Right renal cortex interstitium (tissue), 3 donors: Measurements from ENCODE around the gene S100A13. TPM values are rescaled to one million over a fixed set of nuclear protein-coding genes. Genes with fewer than 3 reads are reported as not detected.
"Not testable (repeated sequence)": the region's sequence is repeated elsewhere in the genome, so short reads cannot be mapped to it uniquely, and the experiment has no call there.

Source experiments
- DNase-seq, 3 donors: peaks; one replicate each; pipeline ENCODE4 v3.0.0-alpha.2; 2013; ENCODE audit warnings: low read depth in 3 of 3, low spot score in 2 of 3
- polyA plus RNA-seq, 3 donors: library from polyadenylated mRNA; unstranded; fragments of 120-200 nt; gene quantifications; one replicate each; pipeline ENCODE4 v1.2.1, GENCODE V29; 2013; ENCODE audit not compliant: insufficient read length in 3 of 3

Gene S100A13
- polyA plus RNA-seq, 3 donors = 155 to 174 (median 166) TPM

DNA sequence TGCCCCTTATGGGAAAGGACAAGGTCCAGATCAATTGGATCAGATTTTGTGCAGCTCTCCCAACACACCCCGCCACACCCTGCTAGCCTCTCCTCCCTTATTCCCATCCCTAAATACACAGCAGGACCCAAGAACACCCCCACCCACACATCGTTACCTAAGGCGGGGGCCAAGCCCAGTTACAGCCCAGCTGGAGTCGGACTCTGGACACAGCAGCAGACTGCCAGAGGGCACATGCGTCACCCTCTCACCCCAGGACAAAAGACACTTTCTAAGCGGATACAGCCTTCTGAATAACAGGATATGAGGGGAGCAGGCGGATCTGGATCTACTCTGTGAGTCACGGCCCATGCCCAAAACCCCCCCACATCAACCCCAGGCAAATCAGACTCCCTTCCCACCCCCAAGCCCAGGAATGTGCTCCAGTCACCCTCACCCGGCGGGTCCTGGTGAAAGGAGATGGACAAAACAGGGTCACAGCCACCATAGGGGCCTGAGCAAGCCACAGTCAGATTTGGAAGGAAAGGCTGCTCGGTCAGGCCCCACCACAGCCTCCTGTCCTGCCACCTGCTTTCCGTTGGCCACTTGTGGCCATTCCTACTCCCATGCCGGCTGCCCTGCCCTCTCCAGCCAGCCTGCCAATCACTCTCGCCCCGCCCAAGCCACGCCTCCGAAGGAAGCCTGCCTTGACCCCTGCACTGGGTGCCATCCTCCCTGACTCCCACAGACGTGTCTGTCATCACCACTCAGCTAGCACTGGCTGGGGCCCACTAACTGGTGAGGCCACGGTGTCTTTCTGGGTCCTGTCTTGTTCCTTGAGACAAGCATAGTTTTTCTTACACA is 18.3 kb downstream of the S100A13 start:
- no peak for DNase-seq

DNA sequence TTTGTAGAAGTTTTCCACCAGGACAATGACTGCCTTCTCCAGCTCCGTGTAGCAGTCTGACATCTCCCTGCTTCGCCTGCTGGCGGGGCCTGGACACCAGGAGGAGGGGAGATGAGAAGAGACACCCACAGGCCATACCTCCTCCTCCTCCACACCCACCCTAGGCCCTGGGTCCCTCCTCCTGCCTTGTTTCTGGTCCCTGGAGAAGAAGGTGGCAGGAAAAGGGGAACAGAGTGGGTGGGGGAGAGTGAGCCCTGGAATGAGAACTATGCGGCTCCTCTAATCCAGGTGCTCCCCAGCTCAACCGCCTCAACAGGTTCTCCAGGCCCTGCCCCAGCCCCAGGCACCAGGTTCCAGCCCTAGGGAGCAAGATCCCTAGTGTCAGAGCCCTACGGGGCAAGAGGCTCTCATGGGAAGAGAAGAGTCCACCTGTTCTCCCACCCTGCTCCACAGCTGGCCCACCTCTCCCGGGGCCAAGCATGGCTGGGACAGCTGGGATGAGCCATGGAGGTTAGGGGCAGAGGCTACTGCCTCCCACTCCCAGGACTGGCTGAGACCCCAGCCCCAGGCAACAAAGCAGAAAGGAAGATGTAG is 19.1 kb downstream of the S100A13 start:
- DNase-seq = no peak

DNA sequence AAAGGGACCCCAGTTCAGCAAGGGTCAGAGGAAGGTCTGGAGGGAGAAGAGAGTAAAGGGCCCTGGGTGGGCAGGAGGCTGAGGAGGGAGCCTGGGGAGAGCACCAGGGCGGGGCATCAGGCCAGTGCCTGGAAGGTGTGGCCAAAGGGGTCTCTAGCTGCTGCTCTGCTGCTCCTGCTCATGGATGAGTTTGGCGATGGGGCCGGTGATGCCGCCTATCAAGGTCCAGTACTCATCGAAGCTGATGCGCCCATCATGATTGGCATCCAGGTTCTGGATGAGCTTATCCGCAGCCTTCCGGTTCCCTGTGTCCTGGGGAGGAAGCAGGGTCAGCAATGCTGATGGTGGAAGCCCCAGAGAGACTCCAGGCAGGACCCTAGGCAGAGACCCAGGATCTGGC is 19.9 kb downstream of the S100A13 start:
- DNase-seq = no peak

GRCh38 chr1:153606194-153606593 is 21.1 kb downstream of the S100A13 start:
- no peak for DNase-seq

DNA sequence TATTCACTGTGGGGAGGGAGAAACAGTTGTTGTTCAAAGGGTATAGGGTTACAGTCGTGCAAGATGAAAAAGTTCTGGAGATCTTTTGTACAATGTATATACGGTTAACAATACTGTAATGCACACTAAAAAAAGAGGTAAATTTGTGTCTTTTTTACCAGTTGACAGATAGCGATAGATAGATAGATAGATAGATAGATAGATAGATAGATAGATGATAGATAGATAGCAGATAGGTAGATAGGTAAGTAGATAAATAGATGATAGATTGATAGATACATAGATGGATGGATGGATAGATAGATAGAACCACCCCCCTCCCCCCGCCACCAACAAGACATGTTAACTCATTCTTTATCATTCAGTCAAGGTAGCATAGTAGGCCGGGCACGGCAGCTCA is 24.6 kb downstream of the S100A13 start:
- no peak for DNase-seq

DNA sequence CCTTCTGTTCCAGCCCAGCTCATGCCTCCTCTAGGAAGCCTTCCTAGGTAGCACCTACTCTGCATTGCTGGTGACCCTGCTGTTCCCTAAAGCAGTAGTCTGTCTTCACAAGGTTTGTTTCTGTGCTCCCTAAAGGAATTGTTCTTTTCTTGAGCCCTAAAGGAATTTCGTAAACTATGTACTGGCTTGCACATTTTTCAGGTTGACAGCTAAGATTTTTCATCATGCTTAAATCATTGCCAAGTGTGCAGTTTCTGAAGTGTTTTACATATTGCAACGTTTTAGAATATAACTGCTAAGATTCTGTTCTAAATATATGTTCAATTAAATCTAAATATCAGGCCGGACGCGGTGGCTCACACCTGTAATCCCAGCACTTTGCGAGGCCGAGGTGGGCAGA is 27.5 kb downstream of the S100A13 start:
- DNase-seq = no peak

GRCh38 chr1:153598309-153599172 is 28.8 kb downstream of the S100A13 start:
- DNase-seq = no peak

DNA sequence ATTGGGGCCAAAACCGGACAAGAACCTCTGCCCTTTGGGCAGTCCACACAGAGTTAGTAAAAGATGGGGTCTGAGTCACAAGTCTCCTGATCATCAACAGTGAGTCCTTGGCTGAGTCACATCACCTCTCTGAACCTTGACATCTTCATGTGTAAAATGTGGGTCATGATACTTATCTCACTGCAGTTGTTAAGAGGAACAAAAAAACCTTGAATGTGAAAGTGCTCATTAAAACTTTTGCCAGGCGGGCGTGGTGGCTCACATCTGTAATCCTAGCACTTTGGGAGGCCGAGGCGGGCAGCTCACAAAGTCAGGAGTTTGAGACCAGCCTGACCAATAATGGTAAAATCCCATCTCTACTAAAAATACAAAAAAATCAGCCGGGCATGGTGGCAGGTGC is 30.1 kb downstream of the S100A13 start:
- DNase-seq = no peak

- no peak for DNase-seq
Observed at GRCh38 chr1:153592748-153593147, 34.6 kb downstream of the S100A13 start.

GRCh38 chr1:153588482-153588881 is 38.8 kb downstream of the S100A13 start:
- no peak for DNase-seq

DNA sequence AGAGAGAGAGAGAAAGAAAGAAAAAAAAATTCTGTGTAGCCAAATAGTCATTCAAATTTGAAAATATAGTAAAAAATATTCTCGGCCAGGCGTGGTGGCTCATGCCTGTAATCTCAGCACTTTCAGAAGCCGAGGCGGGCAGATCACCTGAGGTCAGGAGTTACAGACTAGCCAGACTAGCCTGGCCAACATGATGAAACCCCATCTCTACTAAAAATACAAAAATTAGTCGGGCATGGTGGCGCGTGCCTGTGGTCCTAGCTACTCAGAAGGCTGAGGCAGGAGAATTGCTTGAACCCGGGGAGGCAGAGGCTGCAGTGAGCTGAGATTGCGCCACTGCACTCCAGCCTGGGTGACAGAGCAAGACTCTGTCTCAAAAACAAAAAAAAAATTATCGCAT is 39.3 kb downstream of the S100A13 start:
- not testable (repeated sequence) for DNase-seq

- DNase-seq = no peak
Observed at GRCh38 chr1:153587314-153587713, 40.0 kb downstream of the S100A13 start.

DNA sequence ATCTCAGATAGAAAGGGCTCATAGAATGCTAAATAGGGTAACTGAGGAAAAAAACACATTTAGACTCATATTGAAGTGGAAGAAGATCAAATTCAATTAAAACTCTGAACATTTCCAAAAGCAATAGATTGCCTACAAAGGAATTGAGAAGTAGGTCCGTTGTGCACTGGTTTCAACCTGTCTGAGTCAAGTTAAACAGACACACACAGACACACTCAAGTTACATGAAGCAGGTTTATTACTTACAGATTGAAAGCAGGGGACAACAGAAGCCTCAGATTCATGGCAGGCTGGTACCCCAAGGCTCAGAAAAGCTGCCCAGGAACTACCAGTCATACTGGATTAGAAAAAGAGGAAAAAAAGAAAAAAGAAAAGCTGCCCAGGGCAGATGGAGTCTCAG is 41.0 kb downstream of the S100A13 start:
- DNase-seq = no peak

- DNase-seq = no peak
Observed at GRCh38 chr1:153585006-153585405, 42.3 kb downstream of the S100A13 start.

DNA sequence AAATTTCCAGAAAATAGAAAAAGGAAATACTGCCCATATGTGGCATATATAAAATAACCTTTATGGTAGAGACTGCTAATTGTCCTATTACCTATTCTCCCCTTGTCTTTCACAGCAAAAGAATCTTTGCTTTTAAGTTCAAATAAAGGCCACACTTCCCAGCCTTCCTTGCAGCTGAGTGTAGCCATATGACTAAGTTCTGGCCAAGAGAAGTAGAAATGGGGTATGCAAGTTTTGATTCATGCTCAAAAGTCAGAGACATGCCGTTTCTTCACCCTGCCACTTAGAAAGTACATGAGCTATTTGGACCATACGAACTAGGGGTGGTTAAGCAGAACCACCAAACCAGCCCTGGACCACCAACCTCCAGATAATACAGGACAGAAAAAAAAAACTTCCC is 43.3 kb downstream of the S100A13 start:
- DNase-seq = no peak

- DNase-seq = not testable (repeated sequence)
Observed at GRCh38 chr1:153583514-153583913, 43.8 kb downstream of the S100A13 start.

GRCh38 chr1:153582836-153583235 is 44.5 kb downstream of the S100A13 start:
- not testable (repeated sequence) for DNase-seq

- DNase-seq = no peak
Observed at GRCh38 chr1:153578936-153579335, 48.4 kb downstream of the S100A13 start.

- DNase-seq = no peak
Observed at GRCh38 chr1:153578490-153578889, 48.8 kb downstream of the S100A13 start.

- DNase-seq = no peak
Observed at GRCh38 chr1:153577624-153578051, 49.7 kb downstream of the S100A13 start.

DNA sequence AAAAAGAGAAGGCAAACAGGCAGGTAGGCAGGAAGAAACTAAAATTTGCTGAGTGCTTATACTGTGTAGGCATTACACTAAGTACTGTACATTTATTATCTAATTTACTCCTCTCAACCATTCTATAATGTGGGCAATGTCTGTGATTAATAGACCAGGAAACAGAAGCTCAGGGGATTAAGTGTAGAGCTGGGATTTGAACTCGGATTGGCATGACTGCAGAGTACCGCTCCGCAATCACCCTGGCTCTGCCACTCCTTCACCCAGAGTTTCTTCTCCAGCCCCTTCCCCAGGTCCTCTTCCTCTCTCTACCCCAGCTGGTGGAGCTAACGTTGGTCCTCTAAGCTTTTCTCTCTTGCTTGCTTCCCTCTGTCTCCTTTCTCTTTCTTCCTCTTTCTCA is 50.2 kb downstream of the S100A13 start:
- no peak for DNase-seq
